ENCODE results near the gene ADAM23.

GRCh38 chr2:206456078-206456754 is 12.9 kb downstream of the ADAM23 start:
- TF ChIP-seq CTCF (IDR thresholded peaks at IDR 0.05), result no peak
- no peak for TF ChIP-seq EP300 (IDR thresholded peaks at IDR 0.05)

All from tibial nerve (tissue), 4 donors.